GM10847 (cell line): Measurements from ENCODE around the gene TBC1D8.

Experiments
- POLR2A ChIP-seq: IDR thresholded peaks from 2 replicates; pipeline ENCODE4 v1.6.1; 2011; ENCODE audit not compliant: insufficient read length; ENCODE audit errors: extremely low read depth

The TBC1D8 gene

DNA sequence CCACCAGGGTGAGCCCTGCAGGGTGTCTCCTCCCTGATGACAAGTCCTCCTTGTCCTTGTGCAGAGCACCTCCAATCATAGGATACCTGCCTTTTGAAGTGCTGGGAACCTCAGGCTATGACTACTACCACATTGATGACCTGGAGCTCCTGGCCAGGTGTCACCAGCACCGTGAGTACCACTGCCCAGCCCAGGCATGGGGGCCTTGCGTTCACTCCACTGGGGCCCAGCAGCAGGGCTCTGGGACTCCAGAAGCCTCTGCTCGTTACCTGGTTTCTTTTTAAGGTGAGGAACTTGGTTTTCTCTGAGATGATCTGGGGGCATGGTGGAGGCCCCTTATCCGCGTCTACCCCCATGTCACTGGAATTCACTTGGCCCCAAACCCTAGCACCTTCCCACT, 185.6 kb downstream of the TBC1D8 start:
- no peak for TF ChIP-seq POLR2A

DNA sequence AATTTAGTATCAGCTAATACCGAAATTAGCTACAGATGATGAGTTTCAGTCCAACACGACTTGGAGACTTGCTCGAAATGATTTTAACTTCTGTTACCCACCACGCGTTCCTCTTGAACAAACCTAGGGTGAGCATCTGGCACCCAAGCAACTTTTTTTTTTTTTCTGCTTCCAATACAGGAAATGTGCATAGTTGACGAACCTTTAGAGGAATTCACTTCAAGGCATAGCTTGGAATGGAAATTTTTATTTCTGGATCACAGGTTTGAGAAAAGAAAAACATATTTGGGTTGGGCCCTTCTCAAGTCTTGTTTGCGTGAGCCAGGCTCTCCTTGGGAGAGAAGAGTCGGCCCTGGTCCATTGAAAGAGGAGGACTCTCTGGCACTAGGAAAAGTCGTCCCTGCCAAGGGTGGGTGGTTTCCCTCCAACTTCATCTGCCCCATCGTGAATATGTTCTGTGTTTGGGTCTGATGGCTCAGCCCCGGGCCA, 186.5 kb downstream of the TBC1D8 start:
- TF ChIP-seq POLR2A = no peak

DNA sequence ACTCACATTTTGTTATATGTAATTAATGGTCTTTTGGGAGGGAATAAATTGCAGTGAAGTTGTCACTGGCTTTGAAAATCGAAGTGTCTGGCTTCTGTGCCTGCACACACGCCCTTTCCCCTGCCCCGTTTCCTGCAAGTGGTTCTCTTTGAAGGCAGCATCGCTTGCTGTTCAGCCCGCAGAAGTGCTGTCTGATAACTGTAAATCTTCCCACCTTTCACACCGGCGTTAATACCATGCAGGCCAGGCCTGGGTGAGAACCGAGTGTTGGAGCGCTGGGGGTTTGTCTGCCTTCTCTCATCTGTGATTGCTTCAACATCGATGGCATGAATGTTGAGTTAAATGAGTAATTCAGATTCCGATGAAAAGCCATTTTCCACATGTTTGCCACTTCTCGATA, 187.0 kb downstream of the TBC1D8 start:
- TF ChIP-seq POLR2A = no peak

DNA sequence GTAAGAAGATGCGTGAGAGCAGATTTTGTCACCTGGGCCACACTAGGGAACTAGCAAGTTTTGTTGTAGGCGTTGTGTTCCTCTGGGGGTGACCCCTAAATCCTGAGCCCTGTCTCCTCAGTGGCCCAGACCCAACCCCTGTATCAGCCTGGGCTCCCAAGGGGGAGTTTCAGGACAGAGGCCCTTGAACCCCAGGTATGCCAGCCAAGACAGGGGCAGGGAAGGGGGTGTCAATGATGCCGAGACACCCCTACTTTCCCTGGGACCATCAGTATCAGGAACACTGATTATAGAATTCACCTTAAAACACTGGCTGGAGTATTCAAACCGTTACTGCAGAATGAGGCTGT, 188.2 kb downstream of the TBC1D8 start:
- TF ChIP-seq POLR2A = no peak

DNA sequence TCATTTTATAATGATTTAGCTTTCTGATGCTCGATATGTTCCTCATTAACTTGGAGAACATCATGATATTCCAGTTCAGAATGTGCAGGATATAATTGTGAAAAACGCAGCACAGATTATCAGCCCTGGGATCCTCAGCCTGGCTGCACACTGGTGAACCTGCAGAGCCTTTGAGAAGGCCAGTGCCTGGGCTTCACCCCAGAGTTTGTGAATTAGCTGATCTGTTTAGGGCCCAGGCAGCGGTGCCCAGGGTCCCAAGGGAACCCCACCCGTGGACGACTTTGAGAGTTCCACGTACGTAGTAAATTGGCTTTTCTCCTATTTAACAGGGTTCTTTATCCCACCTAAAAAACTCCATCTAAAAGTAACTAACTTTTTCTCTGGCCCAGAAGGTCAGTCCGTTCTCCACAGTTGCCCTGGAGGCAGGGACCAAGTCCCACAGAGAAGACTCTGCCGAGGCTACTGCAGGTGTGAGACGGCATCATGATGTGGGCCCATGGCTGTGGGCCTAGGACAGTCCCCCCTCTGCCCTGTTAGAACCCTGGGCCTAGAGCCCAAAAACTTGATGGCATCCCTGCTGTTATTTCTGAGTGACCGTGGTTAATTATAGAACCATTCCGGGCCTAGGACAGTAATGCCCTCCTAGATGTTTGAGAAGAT, 188.7 kb downstream of the TBC1D8 start:
- no peak for TF ChIP-seq POLR2A

DNA sequence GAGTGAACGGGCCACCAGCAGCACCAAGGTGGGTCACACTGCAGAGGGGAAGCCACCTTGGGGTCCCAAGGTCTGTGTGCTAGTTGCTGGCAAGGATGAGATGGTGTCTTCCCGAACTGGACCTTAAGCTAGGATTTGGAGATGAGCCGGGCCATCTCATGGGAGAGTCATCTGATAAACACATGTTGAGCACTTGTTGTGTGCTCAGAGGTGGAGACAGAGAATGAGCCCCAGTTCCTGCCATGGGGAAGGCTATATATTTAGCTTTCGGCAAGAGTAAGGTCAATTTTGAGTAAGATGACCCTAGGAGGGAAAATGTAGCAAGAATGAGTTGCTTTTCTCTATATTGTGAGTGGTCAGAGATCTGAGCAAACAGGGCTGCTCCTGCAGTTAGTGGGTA, 190.5 kb downstream of the TBC1D8 start:
- no peak for TF ChIP-seq POLR2A

DNA sequence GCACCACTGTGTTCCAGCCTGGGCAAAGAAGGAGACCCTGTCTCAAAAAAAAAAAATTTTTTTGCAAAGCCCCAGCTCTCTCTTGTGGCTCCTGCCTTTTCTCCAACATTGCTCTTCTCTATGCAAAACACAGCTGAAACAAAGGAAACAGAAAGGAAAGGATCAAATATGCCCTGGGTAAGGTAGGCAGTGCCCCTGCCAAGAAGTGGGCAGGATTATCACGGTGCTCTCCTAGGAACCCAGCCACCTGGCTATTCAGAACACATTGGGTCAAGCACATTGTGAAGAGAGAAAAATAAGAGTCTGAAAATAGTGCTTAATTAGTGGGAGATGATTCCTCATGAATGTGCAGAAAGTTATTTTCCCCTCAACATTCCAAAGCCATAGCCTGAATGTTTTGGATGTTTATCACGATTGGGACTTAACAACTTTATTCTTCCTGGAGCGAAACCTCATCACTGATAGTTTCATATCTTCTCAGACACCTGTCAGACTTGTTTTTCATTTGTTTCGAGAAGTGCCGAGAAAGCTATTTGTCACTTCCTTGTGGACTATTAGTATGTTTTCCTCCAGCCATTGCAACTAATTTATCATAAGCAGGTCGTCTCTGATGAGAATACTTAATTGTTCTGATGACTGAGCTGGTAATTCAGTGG, 191.8 kb downstream of the TBC1D8 start:
- TF ChIP-seq POLR2A = no peak

DNA sequence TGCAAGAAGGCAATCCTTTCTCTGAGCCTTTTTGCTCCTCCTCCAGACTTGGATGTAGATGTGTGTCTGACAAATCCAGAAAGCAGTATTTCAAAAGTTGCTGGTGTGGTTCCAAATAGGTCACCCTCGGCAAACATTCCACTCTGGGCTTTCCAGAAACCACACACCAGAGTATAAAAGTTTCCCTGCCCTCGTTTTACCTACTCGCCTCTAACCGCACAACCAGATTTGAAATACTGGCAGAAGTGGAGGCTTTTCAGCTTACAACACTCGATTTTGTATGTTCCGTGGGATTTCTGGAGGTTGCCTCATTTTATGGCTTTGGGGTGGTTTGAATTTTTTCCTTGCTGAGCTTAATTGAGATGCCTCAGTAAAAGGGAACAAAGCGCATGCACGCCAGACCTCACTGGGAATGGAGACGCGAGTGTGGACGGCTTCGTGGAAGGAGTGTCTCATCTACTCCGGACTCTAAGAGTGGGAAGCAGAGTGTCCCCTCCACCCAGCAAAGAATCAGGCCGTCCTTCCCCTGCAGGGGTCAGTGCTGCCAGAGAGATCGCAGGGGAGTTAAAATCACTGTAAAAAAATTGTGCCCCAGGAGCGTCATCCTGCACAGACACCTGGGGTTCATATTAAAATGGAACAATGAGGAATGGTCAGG, 193.1 kb downstream of the TBC1D8 start:
- TF ChIP-seq POLR2A = no peak
